Subcutaneous adipose tissue (tissue), 4 donors: ENCODE measurements around the gene NCF2. TPM values are rescaled to one million over a fixed set of nuclear protein-coding genes. Genes with fewer than 3 reads are reported as not detected.

ENCODE experiments used
- total RNA-seq, 4 donors: library from RNA; depleted of rRNA; stranded (reverse); fragments of >200 nt; gene quantifications; one replicate each; pipeline ENCODE4 v1.1.0, GENCODE V29; 2016
- TF ChIP-seq, protein P1 (sequence below): fragments of 450-650 bp; IDR thresholded peaks from one replicate; pipeline ENCODE4 v1.5.1; 2016; ENCODE audit warnings: low read depth, mild to moderate bottlenecking, control low read depth, antibody characterized with exemption, moderate library complexity

The NCF2 gene, protein sequence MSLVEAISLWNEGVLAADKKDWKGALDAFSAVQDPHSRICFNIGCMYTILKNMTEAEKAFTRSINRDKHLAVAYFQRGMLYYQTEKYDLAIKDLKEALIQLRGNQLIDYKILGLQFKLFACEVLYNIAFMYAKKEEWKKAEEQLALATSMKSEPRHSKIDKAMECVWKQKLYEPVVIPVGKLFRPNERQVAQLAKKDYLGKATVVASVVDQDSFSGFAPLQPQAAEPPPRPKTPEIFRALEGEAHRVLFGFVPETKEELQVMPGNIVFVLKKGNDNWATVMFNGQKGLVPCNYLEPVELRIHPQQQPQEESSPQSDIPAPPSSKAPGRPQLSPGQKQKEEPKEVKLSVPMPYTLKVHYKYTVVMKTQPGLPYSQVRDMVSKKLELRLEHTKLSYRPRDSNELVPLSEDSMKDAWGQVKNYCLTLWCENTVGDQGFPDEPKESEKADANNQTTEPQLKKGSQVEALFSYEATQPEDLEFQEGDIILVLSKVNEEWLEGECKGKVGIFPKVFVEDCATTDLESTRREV
- total RNA-seq, result 100 to 1,000 TPM in 1 of 4 donors, 10 to 100 TPM in 3; 12.6 to 128 (median 36.2) TPM

DNA sequence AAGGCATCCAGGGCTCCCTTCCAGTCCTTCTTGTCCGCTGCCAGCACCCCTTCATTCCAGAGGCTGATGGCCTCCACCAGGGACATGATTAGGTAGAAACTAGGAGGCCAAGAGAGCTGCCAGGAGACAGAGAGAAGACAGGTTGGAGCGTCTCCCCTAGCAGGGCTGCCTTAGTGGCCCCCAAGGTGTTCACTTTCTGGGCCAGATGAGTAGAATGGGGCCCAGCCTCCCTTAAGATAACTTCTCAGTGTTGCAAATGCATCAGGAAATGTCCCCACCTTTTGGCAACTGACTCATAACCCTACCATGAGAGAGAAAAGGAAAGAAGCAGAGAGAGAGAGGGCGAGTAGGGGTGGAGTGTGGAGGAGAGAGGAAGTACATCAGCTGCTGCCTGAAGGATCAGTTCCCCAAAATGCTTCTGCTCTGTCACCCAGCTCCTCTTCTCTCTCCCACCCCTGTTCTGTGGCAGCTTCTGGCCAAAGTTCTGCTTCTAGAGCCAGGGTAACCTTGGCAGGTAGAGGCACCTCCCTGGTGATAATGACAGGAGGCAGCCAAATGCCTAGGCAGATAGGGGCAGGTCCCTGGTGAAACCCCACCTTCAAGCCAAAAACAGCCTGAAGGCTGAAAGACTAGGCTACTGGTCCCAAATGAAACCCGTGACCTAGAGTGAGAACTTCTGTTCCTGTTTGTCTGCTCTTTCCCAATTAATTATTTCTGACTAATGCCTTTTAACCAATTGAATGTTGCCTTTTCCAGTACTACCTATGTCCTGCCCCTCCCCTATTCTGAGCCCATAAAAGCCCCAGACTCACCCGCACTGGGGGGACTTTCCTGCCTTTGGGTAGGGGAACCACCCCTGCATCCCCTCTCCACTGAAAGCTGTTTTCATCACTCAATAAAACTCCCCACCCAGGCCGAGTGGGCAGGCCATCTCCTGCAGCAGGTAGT, at the start of gene NCF2:
NCF2 (minus strand) TSS at position 216 of the 948 bp plus-strand sequence; CDS start at position 86, 130 bp downstream.
- TF ChIP-seq, protein P1, sequence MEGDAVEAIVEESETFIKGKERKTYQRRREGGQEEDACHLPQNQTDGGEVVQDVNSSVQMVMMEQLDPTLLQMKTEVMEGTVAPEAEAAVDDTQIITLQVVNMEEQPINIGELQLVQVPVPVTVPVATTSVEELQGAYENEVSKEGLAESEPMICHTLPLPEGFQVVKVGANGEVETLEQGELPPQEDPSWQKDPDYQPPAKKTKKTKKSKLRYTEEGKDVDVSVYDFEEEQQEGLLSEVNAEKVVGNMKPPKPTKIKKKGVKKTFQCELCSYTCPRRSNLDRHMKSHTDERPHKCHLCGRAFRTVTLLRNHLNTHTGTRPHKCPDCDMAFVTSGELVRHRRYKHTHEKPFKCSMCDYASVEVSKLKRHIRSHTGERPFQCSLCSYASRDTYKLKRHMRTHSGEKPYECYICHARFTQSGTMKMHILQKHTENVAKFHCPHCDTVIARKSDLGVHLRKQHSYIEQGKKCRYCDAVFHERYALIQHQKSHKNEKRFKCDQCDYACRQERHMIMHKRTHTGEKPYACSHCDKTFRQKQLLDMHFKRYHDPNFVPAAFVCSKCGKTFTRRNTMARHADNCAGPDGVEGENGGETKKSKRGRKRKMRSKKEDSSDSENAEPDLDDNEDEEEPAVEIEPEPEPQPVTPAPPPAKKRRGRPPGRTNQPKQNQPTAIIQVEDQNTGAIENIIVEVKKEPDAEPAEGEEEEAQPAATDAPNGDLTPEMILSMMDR, result no peak

DNA sequence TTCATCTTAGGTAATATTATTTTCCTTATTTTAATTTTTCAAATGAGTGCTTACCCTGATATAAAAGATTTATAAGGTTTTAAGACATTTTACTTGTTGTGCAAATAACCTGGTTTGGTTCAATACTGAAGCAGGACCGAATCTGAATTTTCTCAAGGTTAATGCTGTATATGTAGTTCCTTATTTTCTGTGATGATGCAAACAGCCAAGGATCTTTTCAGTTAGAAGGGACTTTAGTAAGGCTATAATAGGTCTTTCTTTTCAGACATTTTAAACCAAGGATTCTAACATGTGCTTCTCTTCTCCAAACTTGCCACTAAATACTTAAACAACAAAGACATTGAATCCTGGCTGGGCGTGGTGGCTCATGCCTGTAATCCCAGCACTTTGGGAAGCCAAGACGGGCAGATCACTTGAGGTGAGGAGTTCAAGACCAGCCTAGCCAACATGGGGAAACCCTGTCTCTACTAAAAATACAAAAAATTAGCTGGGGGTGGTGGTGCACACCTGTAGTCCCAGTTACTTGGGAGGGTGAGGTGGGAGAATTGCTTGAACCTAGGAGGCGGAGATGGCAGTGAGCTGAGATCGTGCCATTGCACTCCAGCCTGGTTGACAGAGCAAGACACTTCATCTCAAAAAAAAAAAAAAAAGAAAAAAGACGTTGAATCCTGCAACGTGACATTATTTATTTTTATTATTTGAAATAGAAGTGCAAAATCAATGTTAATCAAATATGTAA, 48.6 kb upstream of the NCF2 start:
- TF ChIP-seq, protein P1, result no peak

DNA sequence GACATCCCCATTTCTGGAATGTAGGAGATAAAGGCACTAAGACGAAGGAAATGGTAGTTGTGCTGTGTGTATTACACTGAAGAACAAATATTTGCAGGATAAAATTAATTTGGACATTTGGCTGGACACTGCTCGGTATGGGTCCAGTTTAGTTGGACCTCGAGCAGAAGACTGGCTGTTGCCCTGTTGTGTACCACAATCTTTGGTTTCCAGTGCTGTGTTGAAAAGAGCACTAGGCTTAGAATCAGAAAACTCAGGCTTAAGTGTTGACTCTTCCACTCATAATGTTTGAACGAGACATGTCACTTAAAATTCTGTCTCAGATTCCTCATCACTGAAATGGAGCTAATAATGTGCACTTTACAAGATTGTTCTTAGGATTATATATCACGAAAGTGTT, 46.5 kb upstream of the NCF2 start:
- TF ChIP-seq, protein P1, result no peak

DNA sequence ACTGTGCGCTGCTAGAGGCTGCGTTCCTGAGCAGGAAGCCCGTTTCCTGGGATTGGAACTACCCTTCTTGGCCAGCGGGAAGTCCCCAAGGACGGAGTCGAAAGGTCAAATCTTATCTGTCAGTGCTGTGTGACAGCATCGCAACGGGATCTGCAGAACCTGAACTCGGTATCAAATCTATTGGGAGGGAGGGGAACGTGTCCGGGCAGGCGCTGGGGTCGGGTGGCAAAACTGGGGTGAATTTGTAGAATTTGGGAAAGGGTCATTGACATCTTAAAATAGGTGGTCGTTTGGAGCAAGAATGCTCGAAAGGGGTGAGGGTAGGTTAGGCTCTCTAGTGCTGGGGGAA, 46.0 kb upstream of the NCF2 start:
- TF ChIP-seq, protein P1, result no peak

DNA sequence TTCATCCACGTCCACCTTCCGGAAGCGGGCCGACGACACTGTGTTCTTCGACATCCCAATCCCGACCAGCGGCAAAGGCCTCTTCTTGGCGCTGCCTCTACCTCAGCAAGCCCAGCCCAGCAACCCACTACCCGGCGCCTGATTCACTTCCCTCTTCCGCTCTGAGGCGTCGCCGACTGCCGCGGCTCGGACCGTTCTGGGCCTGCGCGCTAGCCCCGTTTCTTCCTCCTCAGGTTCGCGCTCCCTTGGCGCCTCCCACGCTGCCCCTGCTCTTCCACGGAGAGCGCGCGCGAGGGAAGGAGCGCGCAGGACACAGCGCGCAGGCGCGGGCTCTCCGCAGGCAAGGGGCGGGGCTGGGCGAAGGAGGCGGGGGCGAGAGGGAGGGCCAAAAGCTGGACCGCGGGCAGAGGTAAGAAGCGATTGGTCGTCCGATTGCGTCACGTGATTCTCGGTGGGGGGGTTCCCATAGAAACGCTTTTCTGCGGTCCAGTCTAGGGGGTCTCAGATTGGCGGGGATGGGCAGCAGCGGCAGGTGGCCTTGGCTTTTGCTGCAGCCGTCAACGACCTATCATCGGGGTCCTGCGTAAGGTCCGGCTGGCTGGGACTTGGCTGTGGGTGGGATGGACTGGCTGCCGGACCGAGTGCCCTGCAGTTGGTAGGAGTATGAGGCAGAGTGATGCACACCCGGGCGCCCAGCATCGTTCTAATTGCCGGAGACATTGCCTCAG, 45.5 kb upstream of the NCF2 start, which contains the start of gene ARPC5:
ARPC5 (minus strand) TSS at position 178 of the 728 bp plus-strand sequence; CDS start at position 54, 124 bp downstream.
- TF ChIP-seq, protein P1, result no peak

DNA sequence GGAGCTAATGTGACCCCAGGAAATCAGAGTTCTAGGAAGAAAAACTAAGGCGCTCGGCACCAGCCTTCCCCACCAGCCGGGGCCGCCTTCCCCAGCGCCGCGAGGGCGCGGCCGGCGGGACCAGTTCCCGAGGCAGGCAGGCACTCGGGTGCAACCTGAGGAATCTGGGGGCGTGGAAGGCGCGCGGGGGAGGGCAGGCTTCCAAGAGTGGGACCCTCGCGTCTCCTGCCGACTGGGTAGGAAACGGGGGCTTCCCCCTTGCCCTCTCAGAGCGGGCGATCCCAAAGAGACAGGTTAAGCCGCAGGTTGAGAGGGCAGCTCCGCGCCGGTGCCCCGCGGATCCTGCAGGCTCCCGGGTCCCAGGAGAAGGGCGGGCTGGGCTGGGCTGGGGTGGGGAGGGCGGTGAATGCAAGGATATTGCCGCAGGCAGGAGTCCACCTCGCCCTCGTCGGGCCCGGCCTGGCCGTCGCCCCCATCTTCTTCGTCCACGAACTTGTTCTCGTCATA, 44.9 kb upstream of the NCF2 start:
- TF ChIP-seq, protein P1, result no peak
